Measurements from ENCODE around the gene JMJD1C.

DNA sequence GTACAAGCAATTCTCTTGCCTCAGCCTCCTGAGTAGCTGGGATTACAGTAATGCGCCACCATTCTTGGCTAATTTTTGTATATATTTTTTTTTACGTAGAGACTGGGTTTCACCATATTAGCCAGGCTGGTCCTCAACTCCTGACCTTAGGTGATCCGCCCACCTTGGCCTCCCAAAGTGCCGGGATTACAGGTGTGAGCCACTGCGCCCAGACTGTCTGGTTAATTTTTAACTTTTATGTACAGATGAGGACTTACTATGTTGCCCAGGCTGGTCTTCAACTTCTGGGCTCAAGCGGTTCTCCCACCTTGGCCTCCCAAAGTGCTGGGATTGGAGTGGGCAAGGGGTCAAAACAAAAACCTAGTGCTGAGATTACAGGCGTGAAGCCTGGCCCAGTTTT is 101.8 kb downstream of the JMJD1C start:
- TF ChIP-seq, protein P1, sequence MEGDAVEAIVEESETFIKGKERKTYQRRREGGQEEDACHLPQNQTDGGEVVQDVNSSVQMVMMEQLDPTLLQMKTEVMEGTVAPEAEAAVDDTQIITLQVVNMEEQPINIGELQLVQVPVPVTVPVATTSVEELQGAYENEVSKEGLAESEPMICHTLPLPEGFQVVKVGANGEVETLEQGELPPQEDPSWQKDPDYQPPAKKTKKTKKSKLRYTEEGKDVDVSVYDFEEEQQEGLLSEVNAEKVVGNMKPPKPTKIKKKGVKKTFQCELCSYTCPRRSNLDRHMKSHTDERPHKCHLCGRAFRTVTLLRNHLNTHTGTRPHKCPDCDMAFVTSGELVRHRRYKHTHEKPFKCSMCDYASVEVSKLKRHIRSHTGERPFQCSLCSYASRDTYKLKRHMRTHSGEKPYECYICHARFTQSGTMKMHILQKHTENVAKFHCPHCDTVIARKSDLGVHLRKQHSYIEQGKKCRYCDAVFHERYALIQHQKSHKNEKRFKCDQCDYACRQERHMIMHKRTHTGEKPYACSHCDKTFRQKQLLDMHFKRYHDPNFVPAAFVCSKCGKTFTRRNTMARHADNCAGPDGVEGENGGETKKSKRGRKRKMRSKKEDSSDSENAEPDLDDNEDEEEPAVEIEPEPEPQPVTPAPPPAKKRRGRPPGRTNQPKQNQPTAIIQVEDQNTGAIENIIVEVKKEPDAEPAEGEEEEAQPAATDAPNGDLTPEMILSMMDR (IDR thresholded peaks at IDR 0.05; ENCODE audit: low read length): no peak
- TF ChIP-seq EZH2 (optimal IDR thresholded peaks at IDR 0.05; ENCODE audit: low read depth, low read length): no peak
- TF ChIP-seq EZH2phosphoT487 (IDR thresholded peaks at IDR 0.05; ENCODE audit: low read length): no peak

All from MM.1S (cell line).